HG03354 (cell line): ENCODE data around the gene GALNT3.

Experiments used
- ATAC-seq: cut with Tn5 transposase; IDR thresholded peaks from one replicate; pipeline ENCODE4 v1.9.1; 2021; ENCODE audit warnings: mild to moderate bottlenecking; ENCODE audit not compliant: unreplicated experiment, poor library complexity, severe bottlenecking

Gene GALNT3

DNA sequence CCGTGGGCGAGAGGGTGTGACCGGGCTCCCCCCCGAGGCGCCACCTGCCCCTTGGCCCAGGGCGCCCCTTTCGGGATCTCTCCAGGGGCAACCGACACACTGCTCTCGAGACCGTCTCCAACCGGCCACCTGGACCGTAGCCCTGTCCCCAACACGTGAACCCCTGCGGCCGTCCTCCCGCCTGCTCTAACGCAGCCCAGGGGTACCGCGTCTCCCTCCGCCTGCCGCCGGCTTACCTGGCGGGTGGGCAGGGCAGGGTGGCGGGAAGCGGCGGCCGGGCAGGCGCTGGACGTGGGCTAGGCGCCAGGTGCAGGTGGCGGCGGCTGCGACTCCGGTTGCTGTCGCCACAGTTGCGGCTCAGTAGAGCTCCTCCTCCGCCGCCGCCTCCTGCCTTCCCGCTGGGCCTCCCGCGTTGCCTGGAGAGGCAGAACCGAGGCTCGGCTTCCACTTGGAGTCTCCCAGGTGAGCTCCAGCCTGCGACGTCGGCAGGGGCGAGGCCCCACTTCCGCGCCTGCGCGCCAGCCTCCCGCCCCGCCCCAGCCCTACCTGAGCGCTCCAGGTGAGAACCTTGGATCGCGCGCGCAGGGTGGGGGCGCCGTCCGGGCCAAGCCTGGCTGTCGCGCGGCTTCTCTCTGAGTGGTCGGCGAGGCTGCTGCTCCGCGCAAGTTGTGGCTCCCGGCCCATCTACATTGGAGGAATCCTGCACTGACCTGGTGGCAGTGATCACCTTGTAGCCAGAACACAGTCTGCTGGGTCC is at the start of gene GALNT3:
Gene GALNT3 (minus strand): TSS at position 469 of the 757 bp plus-strand sequence. CDS start 23,547 bp downstream, outside the sequence.
- peak; percentile 41 for ATAC-seq

DNA sequence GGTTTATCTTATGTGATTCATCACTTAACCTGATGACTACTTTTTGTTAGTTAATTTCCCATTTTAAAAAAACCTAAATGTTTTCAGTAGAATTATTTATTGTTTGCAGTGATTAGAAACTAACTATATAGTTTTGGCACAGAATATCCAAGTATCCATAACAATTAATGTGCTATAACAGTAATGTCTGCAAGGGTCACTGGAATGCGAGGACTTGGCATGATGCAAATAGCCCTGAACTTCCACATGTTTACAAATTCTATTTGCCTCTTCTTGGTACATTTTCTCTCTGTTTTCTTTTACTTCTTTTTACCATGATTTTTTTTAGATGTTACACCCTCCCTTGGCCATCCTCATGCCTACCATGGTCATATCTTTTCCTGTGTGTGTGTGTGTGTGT is 49.3 kb upstream of the GALNT3 start:
- no peak for ATAC-seq

DNA sequence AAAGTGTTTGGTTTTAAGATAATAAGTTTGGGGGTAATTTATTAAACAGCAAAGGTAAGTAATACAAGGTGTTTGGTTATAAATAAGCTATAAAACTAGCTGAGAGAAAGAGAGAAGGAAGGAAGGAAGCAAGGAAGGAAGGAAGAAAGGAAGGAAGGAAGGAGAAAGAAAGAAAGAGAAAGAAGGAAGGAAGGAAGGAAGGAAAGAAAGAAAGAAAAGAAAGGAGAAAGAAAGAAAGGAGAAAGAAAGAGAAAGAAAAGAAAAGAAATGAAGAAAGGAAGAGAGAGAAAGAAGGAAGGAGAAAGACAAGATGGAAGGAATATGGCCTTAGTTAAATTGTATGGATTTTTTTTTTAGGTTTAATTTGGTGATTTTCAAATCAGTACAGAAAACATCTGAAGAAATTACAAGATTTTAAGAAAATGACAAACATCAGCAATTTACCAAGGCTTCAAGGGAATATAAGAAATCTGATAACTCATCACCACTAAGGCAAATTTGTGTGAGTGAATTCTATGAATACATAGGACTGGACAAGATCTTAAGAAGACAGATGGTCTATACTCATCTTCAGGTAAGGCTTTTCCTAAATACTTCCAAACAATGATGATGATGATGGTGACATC is 46.4 kb upstream of the GALNT3 start:
- no peak for ATAC-seq

DNA sequence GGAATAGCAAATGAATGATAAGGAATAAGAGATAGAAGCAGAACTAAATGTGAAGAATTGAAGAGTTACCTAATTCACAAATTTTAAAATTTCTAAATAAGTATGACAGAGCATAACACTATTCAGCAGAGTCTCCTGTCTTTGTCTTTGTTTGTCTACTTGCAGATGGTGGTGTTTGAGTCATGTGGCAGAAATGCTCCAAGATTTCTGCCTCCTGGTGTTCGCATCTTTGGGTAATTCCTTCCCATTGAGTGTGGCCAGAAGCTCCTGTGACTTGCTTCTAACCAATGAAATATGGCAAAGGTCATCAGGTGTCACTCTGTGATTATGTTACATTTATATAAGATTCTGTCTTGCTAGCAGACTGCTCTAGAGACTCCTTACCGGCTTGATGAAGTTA is 45.6 kb upstream of the GALNT3 start:
- no peak for ATAC-seq

DNA sequence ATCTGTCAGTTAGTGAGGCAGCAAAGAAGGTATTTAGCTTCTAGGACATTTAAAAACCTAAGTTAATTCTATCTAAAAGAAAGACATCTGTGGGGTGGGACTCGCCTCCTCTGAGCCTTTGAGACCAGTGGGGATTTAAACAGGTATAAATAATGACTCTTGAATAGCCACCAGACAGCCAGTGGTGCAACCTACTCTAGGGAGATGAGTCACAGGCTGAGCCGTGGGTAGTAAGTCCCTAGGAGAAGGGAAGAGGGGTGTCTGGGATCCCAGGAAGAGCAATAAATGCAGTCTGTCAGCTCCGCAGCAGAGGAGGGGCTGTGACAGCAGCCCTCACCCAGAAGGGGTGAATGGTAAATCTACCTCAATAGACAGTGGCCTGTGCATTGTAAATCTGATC is 43.1 kb upstream of the GALNT3 start:
- no peak for ATAC-seq

DNA sequence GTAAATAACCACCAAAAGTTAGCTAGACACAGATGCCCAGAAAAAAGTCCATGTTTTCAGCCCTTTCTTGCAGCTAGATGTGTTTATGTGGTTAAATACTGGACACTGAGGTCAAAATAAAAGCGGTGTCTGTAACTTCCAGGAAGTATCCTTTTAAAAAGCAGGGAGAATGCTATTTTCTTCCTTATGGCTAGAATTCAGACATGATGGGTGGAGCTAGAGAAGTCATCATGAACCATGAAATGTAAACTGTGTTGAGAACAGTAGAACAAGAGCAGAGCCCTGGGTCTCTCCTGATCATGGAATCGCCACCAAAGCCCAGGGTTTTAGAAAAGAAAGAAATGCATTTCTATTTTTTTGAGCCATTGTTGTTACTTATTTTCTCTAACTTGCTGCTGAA is 41.3 kb upstream of the GALNT3 start:
- ATAC-seq = no peak

DNA sequence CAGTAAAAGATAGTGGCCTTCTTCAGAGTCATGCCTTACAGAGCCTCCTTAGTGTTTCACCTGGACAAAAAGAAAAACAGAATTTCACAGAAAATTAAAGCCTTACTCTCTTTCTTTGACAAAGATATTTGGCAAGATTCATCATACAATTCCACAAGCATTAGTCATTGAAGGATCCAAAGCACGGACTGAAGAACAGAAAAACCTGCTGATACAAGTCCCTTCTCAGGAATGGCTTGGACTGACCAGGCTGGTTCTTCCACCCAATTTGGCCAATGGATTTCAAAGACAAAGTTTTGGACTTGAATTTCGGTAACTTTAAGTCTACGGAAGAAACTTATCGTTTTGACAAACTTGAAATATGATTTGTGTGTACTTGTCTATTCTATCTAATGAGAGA is 39.1 kb upstream of the GALNT3 start:
- no peak for ATAC-seq

DNA sequence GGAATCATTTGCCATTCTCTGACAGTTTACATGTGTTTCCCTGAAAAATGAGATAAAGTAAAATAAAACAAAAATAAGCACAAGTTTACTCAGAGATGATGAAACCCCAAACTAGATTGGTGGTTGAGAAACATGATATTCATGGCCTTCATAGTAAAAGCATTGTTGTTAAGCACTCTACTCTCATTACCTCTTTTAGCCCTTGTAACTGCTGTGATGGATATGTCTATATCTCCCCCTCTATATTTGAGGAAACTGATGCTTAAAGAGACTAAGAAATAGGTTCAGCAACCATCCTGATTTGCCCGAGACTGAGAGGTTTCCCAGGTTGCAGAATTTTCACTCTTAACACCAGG is 33.9 kb upstream of the GALNT3 start:
- peak; percentile 29 for ATAC-seq

DNA sequence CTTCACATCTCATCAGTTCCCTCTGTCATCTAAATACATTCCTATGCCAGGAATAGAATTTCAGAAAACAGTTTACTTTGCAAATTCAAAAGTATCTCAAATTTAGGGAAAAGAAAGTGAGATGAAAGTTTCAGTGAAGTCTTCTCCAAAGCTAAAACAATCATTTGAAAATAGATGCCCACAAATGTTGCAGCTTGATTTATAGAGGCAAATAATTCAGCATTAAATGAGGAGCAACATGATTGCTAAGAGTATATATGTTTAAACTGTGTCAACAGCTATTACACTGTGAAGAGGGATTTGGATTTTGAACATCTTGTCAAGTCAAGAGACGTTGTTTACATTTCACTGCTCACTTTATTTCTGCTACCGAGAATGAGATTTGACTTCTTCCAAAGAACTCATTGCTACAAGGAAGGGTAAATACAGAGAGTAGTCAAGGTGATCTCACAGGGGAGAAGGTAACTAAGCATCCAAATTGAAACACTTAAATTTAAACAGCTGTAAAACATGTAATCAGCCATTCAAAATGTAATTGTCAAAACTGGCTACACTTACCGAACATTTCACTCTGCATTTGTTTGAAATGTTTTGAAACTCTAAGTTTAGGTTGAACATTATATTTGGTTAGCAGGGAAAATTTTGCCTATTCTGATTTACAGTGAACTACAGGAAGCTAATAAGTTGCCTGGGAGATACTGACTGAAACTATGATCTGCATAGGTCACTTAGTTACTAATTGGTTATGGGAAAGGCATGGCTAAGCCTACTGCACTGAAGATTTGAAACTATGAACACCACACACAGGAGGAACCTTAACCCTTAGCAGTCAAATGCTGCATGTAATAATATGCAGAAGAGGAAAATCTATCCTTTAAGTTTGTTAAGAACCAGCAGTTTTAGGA is 33.2 kb upstream of the GALNT3 start:
- ATAC-seq = peak; percentile 94

DNA sequence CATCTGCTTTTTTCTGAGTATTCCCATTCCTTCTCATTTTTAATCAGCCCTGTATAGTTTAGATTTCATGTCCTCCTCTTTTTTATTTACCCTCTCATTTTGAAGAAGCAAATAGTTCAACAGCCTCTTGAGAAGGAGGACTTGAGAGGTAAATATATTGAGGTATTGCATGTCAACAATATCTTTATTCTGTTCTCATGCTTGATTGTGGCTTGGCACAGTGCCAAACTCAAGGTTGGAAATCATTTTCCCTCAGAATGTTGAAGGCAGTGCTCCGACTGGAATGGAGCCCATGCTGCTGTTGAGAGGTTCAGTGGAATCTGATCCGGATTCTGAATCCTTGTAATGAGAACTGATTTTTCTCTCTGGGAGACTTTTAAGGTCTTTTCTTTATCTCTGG is 31.0 kb upstream of the GALNT3 start:
- ATAC-seq = no peak

DNA sequence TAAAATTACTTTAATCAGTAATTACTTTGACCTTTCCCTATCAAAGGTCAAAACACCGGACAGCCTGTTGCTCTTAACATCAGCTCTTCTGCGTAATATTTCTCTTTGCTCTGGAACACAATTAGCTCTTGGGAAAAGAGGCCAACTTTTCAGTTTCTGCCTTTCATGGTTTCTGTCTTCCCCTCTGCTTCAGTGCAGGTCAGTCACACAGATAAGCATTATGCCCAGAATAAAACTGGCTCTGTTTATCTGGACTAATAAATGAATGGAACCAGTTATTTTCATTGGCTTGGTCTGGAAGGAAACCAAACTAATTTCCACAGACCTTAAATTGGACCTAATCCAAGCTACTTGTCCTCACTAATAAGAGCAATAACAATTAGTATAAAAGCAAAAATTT is 26.2 kb upstream of the GALNT3 start:
- ATAC-seq = no peak

DNA sequence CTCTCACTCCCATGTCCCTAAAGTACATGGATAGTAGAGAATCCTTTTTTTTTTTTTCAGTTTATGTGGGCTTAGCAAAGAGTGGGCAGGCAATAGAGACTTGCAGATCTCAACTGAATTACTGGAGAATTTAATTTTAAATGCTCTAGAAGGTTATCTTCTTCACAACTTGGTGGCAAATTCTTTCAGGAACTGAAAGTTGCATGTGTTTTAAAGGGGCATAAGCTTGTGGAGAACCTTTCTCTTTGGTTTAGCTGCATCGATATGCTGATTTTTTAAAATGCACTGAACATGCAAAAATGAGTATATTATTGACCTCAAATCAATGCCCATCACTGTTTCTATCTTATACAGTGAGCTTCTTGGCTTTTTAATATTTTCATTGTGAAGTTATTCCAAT is 24.9 kb upstream of the GALNT3 start:
- no peak for ATAC-seq

DNA sequence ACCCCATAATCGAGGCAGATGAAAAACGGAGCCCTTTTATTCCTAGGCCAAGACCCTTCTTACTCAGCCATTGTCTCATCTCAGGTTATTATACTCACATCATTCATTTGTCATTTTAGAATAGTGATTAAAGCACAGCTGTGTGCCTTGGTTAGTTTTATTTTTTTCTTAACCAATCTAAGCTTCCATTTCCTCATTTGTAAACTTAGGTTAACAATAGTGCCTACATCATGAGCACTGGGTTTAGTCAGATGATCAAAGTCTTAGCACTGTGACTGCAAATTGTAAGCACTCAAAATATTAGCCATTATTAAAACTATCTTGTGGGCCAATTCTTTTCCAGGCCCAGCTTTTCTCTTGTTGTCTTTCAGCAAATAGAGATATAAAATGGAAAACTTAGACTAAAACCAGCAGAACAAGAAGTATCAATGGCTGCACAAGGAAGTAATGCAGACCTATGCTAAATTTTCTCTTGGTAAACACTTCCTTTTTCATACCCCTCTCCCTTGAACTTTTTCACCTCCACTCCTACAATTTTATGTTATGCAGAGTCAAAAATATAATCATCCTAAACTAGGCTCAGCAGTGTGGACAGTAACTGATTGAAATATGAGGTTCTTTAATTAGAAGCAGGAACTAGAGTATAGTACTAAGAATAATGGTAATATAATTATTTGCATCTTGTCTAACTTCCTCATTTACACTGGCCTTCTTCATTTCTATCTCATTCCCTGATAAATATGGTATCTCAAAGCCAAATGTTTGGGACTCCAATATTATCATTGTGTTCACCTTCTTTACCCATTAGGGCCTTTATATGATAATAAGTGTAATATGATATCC is 21.5 kb upstream of the GALNT3 start:
- ATAC-seq = peak; percentile 74

DNA sequence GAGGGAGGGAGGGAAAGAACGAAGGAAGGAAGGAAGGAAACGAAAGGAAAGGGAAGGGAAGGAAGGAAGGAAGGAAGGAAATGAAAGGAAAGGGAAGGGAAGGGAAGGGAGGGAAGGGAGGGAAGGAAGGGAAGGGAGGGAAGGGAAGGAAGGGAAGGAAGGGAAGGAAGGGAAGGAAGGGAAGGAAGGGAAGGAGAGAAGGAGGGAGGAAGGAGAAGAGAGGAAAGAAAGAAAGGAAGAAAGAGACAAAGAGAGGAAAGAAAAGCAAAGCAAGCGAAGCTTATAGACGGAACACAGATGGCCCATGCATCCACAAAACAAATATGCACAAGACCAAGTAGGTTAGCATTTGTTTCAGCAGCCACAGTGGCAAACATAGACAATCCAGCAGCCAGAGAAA is 20.4 kb upstream of the GALNT3 start:
- no peak for ATAC-seq

DNA sequence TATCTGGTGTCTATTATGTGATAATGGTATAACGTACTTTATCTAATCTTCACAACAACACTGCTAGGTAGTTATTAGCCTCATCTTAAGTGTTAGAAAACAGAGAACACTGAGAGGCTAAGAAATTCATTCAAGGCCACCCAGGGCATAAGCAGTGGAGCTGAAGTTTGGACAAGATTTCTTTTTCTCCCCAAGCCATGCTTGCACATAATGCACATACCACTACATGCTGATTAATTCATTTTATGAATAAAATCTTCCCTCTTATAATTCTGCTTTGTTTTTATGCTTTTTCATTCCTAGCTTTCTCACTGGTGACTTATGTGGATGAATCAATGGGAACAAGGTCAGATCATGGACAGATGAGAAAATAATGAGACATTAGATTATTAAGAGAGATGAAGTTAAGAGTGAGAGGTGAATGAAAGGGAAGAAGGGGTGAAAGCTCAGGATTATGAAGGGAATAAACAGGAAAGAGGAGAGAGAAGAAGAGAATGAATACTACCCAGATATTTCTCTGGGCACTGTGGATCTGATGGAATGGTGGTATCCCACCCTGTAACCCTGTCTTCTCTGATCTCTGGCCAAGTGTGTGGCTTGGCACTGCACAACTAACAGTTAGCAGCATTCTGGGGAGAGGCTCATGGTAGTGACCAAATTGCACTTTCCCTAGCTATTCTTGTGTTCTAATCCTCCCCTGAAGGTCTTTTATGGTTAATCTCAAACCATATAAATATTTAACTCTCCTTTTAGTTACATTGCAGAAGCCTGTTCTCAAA is 17.7 kb upstream of the GALNT3 start:
- no peak for ATAC-seq

DNA sequence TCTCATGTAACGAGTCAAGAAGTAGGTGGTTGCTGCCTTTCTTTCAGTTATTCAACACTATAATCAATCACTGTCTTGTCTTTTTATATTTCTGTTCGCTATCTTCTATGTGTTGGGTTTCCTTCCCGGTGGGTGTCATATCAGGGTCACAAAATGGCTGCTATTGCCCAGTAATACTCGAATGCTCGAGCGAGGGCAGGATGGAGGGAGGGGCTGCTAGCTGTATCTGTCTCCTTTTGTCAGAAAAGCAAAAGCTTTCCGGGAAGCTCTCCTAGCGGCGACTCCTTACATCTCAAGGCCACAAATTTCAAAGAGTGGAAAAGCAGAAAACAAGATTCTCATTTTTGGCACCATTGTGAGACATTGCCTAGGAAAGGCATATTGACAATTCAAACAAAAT is 16.4 kb upstream of the GALNT3 start:
- no peak for ATAC-seq

DNA sequence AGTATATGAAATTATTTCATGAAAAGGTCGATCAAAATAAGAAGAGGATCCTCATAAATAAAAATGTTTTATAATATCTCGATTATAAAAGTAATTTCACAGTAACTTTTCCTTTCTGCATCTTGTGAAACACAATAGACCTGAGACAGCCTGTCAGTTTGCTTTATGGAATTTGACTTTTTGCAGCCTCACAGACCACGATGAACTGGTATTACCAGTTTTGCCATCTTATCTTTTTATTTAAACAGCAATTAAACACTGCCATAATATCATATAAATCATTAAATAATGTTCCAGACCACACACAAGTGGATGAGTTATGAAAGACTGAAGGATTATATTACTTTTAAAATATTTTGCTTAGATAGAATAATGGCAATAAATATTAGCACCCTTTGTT is 10.7 kb upstream of the GALNT3 start:
- ATAC-seq = no peak

DNA sequence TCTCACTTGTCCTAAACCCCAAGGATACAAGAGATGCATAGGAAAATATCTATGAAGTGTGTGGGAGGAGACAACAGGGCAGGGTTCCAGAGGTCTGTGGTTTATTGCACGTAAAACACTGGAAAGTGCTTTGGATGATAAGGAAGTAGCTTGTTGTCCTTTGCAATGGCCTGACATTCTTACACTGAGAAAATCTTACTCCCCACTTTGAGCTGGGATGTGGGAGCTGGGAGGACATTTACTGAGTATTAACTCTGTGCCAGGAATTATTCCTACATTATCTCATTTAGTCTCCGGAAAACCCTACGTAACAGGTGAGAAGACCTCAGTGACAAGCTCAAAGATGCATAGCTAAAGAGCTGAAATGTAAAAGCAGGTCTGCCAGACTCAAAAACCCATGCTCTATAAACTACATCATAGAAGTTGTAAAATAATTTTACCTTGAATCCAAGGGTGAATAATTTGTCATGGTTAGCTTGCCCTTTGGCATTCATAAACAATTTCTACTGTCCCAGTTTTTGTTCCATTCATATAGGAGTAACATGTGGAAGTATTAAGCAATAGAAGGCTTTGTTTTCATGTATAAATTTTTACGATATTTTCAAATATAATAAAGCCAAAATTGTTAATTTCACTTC is 9.2 kb upstream of the GALNT3 start:
- ATAC-seq = no peak

DNA sequence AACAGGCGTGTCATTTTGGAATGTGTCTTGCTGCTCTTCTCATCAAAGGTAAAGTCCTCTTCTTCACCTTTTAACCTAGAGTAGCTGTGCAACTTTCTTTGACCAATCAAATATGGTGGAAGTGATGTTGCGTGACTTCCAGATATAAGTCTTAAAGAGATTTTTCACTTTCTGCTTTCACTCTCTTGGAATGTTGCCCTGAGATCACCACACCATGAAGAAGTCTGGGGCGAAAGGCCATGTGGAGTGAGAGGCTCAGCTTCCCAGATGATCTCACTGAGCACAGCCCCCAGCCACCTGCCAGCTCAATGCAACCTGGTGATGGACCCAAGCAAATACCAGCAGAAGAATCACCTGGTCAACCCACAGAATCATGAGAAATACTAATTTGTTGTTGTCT is 7.1 kb upstream of the GALNT3 start:
- no peak for ATAC-seq
